ENCODE results near the gene CYBC1.

DNA sequence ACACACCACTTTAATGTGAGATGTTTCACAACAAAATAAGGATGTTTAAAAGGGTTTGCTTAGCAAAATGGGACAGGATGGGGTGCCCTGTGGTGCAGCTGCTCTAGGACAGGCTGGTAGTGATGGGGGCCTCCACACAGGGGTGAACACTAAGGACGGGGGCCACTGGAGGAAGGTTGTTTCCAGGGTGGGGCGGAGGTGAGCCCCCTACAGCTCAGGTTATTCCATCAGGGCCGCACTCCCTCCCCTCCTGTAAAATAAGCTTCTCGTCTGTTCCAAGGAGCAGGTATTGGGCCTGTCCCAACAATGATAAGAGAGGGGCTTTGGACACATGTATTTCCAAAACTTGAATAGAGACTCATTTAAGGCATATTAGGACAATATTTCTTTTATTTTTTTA, 34.3 kb downstream of the CYBC1 start:
- TF ChIP-seq, protein P1, sequence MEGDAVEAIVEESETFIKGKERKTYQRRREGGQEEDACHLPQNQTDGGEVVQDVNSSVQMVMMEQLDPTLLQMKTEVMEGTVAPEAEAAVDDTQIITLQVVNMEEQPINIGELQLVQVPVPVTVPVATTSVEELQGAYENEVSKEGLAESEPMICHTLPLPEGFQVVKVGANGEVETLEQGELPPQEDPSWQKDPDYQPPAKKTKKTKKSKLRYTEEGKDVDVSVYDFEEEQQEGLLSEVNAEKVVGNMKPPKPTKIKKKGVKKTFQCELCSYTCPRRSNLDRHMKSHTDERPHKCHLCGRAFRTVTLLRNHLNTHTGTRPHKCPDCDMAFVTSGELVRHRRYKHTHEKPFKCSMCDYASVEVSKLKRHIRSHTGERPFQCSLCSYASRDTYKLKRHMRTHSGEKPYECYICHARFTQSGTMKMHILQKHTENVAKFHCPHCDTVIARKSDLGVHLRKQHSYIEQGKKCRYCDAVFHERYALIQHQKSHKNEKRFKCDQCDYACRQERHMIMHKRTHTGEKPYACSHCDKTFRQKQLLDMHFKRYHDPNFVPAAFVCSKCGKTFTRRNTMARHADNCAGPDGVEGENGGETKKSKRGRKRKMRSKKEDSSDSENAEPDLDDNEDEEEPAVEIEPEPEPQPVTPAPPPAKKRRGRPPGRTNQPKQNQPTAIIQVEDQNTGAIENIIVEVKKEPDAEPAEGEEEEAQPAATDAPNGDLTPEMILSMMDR (conservative IDR thresholded peaks at IDR 0.05; ENCODE audit: low read length) = no peak
- TF ChIP-seq EZH2phosphoT487 (IDR thresholded peaks at IDR 0.05; ENCODE audit: borderline replicate concordance) = no peak
